A172 (cell line): ENCODE data around the gene SLC38A10. TPM values are rescaled to one million over a fixed set of nuclear protein-coding genes. Genes with fewer than 3 reads are reported as not detected.

Experiments
- DNase-seq: peaks from one replicate; pipeline ENCODE4 v3.0.0-alpha.2; 2015; ENCODE audit warnings: low spot score
- total RNA-seq: library from RNA; depleted of rRNA; stranded (reverse); fragments of >200 nt; shearing (Covaris generic); gene quantifications from 2 replicates; pipeline ENCODE4 v1.2.3, GENCODE V29; 2014

Gene SLC38A10
- total RNA-seq, 1 experiment from 2014 or later, result 57.8 TPM

DNA sequence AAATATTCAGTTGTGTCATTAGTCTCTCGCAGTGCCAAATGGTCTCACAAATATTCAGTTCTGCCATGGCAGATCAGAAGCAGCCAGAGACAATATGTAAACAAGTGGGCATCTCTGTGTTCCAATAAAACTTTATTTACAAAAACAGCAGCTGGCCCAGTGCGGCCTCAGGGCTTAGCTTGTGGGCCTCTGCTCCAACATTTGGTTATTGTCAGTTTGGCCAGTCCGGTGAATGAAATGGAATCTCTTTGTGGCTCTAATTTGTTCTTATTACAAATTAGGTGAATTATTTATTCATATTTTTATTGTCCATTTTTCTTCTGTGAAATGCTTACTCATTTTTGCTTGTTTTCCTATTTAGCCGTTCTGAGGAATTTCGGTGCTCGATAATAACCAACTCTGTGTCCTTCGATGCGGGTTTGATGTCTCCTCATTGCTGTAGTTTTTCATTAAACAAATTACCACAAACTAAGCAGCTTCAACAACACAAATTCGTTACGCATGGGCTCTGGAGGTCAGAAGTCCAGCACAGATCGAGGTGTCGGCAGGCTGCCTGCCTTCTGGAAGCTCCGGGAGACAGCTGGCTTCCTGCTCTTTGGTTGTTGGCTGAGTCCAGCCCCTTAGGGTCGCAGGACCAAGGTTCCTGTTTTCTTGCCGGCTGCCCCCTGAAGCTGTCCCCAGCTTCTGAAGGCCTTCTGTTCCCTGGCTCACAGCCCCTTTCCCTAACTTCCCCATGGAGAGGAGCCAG is 4.1 kb upstream of the SLC38A10 start:
- no peak for DNase-seq

DNA sequence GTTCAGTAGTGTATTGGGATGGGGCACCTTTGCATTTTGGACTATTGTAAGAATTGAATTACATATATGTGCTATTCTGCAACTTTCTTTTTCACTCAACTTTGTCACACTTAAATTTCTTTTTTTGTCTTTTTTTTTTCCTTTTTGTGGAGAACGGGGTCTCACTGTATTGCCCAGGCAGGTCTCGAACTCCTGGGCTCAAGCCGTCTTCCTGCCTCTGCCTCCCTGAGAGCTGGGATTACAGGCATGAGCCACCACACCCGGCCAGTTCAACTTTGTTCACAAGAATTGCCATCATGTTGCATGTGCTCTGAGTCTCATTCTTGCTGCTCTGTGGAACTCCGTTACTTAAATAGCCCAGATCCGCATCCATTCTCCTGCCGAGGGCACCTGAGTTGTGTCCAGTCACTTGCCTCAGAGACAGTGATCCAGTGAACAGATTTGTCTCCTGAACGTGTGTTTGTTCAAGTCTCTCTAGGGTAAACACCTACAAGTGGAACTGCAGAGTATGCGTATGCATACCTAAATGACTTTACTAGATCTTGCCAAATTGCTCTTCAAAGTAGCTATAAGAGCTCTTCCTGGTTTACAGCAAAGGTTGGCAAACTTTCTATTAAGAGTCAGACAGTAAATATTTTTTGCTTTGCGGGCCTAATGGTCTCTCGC is 3.4 kb upstream of the SLC38A10 start:
- no peak for DNase-seq

DNA sequence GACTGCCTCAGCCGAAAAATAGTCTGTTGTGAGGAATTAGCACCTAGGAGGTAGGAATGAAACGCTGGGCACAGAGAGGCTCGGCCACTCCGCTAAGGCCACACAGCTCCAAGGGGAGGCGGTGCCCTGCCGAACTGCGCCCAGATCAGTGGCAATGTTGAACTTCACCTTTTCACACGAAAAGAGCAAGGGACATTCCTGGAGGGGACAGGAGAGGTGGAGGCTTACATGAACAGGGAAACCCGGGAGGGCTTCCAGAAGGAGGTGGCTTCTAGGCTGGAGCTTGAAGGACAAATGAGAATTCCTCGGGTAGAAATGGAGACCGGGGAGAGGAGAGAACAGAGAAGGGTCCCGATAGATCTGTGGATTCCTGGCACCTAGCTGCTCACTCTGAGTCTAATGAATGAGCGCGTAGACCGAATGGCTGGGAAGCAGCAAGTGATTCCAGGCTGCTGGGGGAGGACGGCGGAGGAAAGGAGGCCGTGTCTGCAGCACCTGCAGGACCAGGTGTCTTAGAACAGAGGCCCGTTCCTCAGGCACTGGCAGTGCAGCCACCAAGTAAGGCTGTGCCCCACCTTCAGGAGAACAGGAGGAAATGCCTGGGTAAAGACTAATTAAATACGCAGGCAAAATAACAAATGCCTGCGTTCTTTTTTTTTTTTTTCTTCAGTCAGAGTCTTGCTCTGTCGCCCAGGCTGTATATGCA is 722 bp upstream of the SLC38A10 start:
- peak; percentile 44 for DNase-seq

DNA sequence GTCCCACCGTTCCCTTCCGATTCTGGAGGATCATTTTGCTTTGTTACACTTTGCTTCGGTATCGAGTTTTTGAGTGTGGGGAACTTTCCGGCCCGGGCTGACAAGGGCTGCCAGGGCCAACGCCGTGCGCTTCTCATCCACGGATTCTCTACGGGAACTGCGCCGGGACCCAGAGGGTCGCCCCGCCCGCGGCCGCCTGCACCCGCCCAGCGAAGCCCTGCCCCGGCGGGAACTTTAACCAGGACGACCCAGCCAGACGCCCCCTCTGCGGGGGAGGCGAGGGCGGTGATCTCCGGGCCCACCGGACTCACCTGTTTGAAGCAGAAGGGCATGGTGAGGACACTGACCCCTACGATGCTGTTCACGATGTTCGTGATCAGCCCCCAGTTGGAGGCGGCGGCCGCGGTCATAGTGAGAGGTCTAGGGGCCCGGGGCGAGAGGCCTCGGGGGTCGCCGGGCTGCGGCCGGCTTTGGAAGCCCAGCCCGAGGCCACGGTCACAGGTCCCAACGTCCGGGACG is 536 bp downstream of the SLC38A10 start:
- DNase-seq, result no peak

DNA sequence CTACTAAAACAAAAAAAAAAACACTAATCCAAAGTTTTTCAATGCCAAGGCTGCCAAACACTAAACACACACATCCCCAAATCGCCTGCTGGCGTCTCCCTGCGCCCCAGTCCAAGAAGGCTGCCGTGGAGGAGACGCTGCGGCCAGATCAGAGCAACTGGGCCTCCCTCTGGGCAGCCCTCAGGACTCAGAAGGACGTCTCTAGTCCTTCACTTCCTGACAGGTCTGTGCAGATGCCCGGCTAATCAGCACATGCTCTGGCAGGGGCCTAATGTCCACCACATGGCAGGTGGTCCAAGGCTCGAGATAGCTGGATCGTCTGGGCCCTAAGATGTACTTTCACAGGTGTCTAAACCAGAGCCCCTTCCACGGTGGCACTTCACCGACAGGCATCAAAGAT is 2.7 kb downstream of the SLC38A10 start:
- no peak for DNase-seq

DNA sequence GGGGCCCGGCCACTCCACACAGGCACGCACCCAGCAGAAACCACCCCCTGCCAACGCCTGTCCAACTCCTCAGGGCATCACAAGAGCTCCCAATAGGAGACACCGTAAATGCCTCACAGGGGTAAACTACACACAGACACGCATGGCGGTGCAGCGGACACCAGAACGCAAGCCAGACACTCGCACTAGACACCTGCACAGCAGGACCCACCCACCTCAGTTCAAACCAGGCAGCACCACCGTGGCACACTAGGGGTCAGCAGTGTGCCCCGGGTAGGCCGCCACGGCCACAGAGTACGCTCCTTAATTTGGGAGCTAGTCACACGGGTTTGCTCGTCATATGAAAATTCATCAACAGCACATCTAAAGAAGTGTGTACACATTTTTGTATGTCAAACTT is 3.4 kb downstream of the SLC38A10 start:
- peak; percentile 27 for DNase-seq

DNA sequence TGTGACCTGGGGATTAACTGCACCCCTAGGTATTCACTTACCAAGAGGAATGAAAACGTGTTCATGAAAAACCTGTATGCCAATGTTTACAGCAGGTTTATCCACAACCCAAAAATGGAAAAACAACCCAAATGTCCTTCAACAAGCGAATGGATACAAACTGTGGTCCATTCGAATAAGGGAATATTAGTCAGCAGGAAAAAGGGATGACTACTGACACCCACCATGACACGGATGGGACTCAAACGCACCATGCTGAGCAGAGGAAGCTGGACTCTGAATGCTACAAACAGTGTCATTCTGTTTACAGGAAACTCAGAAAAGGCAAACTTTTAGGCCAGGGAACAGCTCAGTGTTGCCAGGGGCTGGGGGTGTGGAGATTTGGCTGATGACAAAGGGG is 4.9 kb downstream of the SLC38A10 start:
- DNase-seq, result no peak

DNA sequence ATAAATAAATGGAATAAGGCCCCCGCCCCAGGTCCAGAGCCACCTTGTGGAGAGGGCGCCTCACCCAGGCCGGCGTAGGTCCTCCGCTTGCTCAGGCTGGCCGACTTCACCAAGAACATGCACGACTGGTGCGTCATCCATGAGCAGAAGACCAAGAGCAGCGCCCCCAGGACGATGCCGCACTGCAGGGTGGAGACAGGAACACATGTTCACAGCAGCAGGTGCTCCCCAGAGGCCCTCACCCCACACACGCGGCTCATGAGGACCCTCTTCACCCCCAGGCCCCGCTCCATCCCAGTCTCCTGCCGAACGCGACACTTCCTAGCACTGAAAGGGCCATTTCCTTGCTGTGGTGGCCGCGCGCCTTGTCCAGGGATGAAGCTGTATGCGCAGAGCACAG is 5.5 kb downstream of the SLC38A10 start:
- DNase-seq, result no peak

DNA sequence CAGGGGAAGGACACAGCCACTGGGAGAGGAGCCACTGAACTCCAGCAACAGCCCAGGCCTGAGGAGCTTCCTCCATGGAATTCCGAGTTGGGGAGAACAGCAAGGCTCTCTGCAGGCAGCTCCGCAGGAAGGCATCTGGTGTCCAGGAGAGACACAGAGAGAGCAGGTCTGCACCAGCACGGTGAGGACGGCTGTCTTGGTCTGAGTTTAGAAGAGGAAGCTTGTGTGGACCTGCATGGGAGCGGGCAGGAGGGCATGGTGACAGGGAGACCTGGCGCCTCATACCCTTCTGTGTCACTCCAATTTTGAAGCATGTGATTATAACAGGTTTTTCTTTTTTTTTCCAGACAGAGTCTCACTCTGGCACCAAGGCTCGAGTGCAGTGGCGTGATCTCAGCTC is 6.4 kb downstream of the SLC38A10 start:
- no peak for DNase-seq

DNA sequence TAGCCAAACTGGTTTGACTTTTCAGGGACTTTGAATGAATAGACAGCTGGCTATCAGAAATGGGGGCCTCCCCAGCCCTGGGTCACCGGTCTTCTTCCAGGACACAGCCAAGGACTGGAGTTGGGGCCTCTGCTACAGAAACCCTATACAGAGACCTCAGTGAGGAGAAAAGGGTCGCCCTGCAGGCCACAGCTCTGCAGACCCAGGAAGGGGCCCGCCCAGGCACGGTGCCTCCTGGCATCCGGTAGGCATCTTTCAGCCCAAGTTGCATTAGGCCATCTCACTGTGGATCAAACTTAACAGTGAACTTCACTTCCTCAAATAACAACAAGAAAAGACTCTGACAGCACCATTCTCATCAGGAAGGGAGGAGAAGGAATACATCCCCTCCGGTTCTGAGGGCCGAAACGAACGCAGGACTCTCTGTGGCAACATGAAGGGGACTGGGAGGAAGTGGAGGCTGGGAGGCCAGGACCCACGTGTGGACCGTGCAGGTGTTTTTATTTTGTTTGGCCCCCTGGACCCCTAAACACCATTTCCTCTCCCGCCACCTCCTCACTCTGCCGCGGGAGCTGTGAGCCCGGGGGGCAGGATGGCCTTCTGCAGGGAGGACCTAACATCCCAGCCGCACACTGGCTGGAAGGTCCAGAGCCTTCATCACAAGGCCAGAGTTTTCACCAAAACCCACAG is 7.2 kb downstream of the SLC38A10 start:
- DNase-seq, result no peak

DNA sequence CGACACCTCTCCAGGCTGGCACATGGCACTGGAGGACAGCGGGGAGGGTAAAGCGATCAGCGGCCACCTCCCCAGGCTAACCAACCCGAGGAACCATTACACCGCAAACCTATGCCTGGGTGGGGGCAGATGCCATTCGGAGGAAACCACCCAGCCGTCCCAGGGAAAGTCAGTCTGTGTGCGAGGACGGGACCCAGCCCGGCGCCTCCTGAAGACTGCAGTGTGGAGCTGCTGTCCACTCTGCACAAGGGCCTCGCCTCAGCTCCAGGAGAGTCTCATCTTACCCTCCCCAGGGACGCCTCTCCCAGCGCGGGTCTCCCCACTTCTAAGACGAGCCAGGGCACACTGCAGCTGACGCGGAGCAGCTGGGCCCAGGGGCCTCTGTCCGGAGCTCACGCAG is 8.0 kb downstream of the SLC38A10 start:
- DNase-seq, result no peak

DNA sequence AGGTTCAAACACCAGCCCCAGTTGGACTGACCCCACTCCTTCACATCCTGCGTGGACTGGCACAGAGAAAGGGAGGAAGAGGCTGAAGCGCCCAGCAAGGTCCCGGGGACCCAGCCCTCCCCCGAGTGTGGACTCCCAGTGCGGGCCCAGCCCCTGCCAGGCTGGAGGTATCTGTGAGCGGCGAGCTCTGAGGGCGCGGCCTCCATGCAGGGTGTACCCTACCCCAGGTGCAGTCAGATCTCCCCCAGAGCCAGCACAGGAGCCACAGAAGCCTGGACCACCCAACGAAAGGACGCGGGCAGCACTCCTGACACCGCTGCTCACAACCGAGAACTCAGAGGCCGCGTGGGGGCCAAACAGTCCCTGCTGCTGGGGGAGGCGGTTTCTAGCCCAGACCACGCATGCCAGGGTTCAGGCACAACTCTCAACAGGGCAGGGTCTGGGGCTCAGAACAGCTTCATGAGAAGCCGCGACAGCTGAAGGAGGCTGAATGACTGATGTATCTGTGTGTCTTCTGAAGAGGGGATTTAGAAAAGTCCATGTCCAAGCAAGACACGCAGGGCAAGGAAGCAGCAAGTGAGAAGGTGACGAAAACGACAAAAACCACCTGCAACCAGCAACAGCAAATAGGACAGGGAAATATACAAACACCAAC is 8.5 kb downstream of the SLC38A10 start:
- no peak for DNase-seq

DNA sequence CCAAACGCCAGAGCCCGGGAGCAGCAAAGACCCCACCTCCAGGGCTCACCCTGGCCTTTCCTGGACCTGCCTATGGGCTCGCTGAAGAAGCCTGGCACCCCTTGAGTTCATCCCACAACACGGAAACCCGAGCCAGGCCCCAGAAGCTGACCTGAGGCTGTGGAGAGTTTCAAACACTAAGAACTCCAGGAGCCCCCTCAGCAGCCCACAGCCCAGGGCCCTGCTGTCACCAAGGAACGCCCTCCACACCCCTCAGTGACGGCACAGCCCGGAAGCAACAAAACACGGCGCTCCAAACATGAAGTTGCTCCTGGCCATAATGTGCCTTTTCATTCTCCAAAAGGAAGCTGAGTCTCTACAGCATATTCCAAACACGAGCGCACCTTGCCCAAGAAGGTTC is 9.2 kb downstream of the SLC38A10 start:
- DNase-seq, result no peak

DNA sequence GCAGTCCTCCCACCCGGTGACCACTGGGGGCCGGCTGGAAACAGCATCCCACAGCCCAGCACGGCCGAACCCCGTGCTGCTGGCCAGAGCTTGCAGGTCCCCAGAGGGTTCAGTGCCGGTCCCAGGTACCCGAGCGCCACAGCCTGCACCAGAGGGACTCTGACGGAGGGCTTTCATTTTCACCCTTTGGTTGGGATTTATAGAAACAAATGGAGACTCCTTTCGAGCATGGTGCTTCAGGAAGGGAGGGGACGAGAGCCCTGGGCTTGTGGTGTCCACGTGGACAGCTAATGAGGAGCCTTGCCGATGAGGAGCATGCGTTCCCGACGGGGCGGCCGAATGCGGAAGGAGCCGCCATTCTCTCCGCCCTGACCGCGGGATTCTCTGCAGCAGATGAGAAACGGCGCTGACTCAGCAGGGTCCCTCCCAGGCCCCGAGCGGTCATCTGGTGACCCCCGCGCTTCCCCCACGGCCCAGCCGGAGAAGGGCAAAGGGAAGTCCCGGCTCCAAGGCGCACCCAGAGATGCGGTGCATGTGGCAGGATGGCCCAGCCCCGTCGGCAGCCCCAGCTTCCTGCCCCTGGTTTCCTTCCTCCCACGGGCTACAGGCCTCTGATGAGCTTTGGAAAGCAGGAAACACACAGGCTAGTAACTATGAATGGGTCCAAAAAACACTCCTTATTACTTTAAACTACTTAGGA is 9.8 kb downstream of the SLC38A10 start:
- DNase-seq, result no peak

DNA sequence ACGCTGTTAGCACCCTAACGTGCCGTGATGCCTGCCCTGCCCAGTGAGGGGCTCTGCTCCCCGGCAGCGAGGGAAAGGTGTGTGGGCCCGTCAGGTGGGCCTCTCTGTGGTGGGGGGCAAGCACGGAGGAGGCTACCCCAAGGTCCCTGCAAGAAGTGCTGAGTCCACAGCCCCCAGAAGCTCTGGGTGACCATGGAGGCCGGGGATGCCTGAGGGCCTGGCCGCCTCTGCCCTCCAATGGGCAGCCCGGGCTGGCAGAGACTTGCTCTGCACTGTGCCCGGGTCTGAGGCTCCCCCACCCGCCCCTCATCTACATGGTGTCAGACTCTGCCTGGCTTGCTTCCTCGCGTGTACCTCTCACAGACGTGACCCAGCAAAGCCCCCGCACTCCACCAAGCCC is 12.2 kb downstream of the SLC38A10 start:
- no peak for DNase-seq

DNA sequence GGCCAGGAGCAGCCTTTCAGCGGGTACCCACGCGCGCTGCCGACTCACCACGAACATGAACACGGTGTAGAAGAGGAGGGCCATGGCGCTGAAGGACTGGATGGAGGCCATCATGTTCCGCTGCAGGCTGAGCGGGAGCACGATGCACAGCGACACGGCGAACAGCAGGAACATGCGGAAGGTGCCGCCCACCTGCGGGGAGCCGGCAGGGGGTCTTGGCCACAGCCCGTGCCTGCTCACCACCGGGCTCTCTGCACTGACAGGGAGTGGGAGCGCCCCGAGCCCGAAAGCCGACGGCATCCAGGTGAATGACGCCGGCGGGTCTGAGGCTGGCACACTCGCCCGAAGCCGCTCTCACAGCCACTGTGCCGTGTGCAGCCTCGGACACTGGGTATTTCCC is 13.0 kb downstream of the SLC38A10 start:
- no peak for DNase-seq

DNA sequence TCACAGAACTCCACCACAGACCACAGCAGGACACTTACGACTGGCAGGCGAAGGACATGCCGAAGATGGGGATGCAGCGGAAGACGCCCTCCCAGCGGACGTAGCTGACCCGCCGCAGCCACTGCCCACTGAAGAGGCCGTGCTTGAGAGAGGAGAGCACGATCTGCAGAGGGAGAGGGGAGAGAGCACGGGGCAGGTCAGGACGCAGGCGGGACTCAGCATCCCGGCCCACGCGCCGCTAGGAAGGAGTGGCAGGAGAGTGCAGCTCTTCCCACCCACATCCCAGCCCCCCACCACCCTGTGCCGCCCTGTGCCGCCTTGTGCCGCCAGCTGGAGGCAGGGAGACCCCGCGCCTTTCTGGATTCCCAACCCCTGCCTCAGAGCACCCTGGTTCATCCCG is 14.5 kb downstream of the SLC38A10 start:
- DNase-seq, result no peak

DNA sequence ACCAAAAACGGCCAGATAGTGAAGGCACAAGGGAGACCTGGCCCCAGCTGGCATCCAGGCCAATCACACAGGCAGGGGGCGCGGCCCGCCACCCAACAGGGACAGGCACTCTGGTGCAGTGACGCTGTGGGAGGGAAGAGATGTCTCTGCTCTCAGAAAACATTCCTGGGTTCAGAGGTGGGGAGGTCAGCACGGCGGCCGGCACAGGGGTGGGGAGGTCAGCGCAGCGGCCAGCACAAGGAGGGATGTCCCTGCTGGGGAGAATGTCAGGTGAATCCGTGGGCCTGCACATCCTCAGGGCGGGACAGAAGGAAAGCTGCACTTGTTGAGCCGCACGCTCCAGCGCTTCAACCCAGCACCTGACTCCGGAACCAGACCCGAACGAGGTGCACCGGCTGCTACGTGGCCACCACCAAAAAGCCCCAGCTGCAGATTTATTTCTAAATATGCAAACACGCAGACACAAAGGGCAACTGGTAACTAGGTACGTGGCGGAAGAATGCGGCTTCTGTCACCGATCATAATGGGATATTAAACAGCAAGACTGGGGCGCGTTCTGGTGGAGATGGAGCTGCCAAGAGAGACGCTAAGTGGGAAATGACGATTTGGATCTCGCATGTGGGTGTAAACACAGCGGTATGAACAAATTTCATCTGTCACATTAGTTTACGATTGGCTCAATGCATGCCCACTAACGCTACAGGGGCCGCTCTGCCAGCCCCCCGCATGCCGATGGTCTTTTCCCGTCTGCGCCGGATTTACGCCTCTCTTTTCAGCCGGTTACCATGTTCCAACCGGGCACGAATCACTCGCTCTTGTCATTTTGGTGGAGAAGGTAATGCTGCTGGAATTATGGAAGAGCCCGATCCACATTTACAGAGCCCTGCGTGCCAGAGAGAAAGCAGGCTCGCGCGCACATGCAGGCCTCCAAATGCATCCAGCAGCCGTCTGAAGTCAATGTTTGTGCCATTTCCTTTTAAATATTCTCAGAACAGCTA is 15.5 kb downstream of the SLC38A10 start:
- no peak for DNase-seq

DNA sequence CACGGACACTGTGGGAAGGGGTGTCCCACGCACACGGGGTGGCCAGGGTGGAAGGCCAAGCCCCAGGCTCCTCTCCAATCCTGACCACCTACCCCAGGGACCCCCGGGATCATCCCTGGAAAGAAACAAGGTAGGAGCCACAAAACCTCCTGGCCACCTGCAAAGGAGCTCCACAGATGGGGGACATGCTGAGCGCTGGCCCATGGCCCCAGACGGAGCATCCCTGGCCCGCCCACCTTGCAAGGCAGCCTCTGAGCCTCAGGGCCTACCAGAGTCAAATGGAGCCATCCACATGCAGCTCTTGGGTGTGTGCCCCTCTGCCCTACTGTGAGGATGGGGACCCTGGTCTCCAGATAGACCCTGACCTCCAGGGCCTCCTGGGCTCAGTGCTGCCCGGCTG is 16.3 kb downstream of the SLC38A10 start:
- DNase-seq, result no peak
